SH-SY5Y (cell line): ENCODE measurements around the gene HMBS.
A peak's percentile ranks its signal among the peaks of the same experiment; 100 is the strongest.

Experiments used
- GATA2 ChIP-seq: IDR thresholded peaks from 2 replicates; pipeline ENCODE4 v1.6.1; 2011; ENCODE audit warnings: mild to moderate bottlenecking, low read depth, low read length
- GATA3 ChIP-seq: IDR thresholded peaks from 2 replicates; pipeline ENCODE4 v1.6.1; 2011; ENCODE audit warnings: low read depth, mild to moderate bottlenecking, low read length, moderate library complexity

DNA sequence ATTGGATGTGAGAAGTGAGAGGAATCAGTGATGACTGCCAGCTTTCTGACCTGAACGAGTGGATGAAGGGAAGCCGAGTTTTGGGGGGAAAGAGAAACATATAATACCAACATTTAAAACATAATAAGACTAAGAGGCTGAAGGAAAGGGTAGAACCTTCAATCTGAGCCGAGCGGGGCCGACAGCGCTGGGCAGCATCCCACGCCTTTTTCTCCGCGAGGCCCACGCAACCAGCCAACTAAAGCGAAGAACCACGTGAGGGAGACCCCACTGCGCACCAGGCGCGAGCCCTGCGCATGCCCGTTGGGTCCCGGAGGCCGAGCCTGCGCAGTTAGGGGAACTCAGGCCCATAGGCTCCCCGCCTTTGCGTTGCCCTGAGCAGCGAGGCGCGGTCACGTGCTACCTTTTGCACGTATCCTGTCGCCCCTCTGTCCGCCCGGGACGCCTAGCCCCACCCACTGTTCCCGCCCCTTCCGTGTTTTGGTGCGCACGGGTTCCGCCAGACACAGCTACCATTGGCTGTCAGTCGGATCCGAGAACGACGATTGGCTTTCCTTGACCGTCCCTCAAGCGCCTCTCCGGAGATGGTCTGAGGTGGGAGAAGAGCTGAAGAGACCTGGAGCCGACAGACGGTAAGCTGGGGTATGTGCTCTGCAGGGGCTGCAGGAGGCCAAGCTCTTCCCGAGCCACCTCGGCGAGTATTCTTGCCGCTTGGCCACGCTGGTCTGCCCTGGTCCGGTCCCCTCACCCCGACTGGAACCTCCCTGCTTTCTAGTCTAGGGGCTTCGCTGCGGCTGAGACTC lies 36.5 kb downstream of the HMBS start, which contains the start of gene HINFP:
- no peak for TF ChIP-seq GATA3
- peak; percentile 10; the same call in 1 of the 2 replicates for TF ChIP-seq GATA2
